Heart left ventricle (tissue), 16 donors: ENCODE results near the gene REPS2. TPM values are rescaled to one million over a fixed set of nuclear protein-coding genes. Genes with fewer than 3 reads are reported as not detected.

Source experiments
- ATAC-seq, 4 donors: fragments of 200-7000 bp; cut with Tn5 transposase; one replicate each; pipeline ENCODE4 v1.9.1; 2020 to 2022; ENCODE audit warnings: moderate library complexity in 4 of 4, mild to moderate bottlenecking in 3 of 4, moderate number of reproducible peaks in 1 of 4
- DNase-seq, 5 donors: peaks; one replicate each; pipeline ENCODE4 v3.0.0-alpha.2; 2020
- H3K27ac ChIP-seq, 12 donors: fragments of 200-600 bp; sonication (generic) in 4 of 12; one replicate each; pipeline versions ENCODE4 v1.5.0 to v1.8.0; 2016 to 2022; ENCODE audit warnings: mild to moderate bottlenecking in 2 of 12
- H3K27me3 ChIP-seq, 9 donors: fragments of 200-600 bp; sonication (generic) in 2 of 9; one replicate each; pipeline versions ENCODE4 v1.5.1 to v1.8.0; 2016 to 2022; ENCODE audit warnings: mild to moderate bottlenecking in 3 of 9
- H3K36me3 ChIP-seq, 9 donors: fragments of 200-600 bp; sonication (generic) in 2 of 9; one replicate each; pipeline versions ENCODE4 v1.5.0 to v1.8.0; 2018 to 2022; ENCODE audit warnings: mild to moderate bottlenecking in 2 of 9
- H3K4me1 ChIP-seq, 12 donors: fragments of 200-600 bp; sonication (generic) in 4 of 12; one replicate each; pipeline versions ENCODE4 v1.5.0 to v1.8.0; 2016 to 2022; ENCODE audit warnings: mild to moderate bottlenecking in 3 of 12
- H3K4me3 ChIP-seq, 12 donors: fragments of 200-600 bp; sonication (generic) in 4 of 12; one replicate each; pipeline versions ENCODE4 v1.5.0 to v1.8.0; 2017 to 2022; ENCODE audit warnings: mild to moderate bottlenecking in 9 of 12, moderate library complexity in 4 of 12
- H3K9me3 ChIP-seq, 12 donors: fragments of 200-600 bp; sonication (generic) in 4 of 12; one replicate each; pipeline versions ENCODE4 v1.5.0 to v1.8.0; 2016 to 2022; ENCODE audit warnings: mild to moderate bottlenecking in 1 of 12
- CTCF ChIP-seq, 12 donors: fragments of 200-600 bp; sonication (generic) in 4 of 12; IDR thresholded peaks; one replicate each; pipeline versions ENCODE4 v1.5.0 to v1.8.0; 2018 to 2022; ENCODE audit warnings: antibody characterized with exemption in 12 of 12, mild to moderate bottlenecking in 5 of 12
- POLR2A ChIP-seq, 2 donors: fragments of 450-650 bp; IDR thresholded peaks; one replicate each; pipeline ENCODE4 v1.6.1; 2017; ENCODE audit warnings: antibody characterized with exemption in 2 of 2, mild to moderate bottlenecking in 2 of 2, moderate library complexity in 2 of 2
- WGBS, 4 donors: extraction: QIAGEN DNeasy Blood & Tissue Kit in 2 of 4; methylation state at CpG; one replicate each; pipeline versions ENCODE4 v1.1.5 to v1.1.7; 2013 to 2018; 5-methylcytosine and 5-hydroxymethylcytosine counted together
- intact Hi-C, 10 donors: fragments of 100-400 bp; cut with DNase I; formaldehyde crosslinking; loops; one replicate each; pipeline versions ENCODE4 v1.11.1 to v1.14.2; 2022
- long read RNA-seq, 3 donors: library from polyadenylated mRNA; unstranded; transcript quantifications; one replicate each; pipeline ENCODE4 v2.0.0, GENCODE V29; 2020 to 2021
- polyA plus RNA-seq, 2 donors: library from polyadenylated mRNA; stranded (reverse); fragments of 200-250 nt; gene quantifications; one replicate each; pipeline ENCODE4 v1.2.3, GENCODE V29; 2013
- total RNA-seq, 9 donors: library from RNA; depleted of rRNA in 2 of 9; stranded (reverse); fragments of >200 nt in 2 of 9; fragmentation: NEBNext Ultra II Directional in 3 of 9; extraction: Animal tissue kit (Norgen Biotek cat#: 25700) in 3 of 9; gene quantifications; one replicate each; pipeline versions ENCODE4 v1.1.0 to v1.2.4, GENCODE V29; 2016 to 2023
- donor health status: ischemic (EF 13 %, LVEDD 7.1; RV severe dilation, severe dysfunction).
- donor health status: healthy with polysubstance abuse.
- donor health status: DM: no; HTN: yes; CAD: no.
- donor health status: DM: no; HTN: no; CAD: no.
- donor health status: ischemic (EF 25% LVEDD 6.9; RV normal size, moderate dysfunction).
- donor health status: ischemic (EF 25% LVEDD 5.7; RV mildly dilated, moderate dysfunction).
- donor health status: healthy.
- donor health status: DM: yes; HTN: yes; CAD: no.
- donor health status: ischemic (EF 35%, LVEDD 5.7; RV mildly dilated, moderate dysfunction).
- donor health status: nonischemic (EF 11% LVEDD 7.7; RV severe dilation, severe dysfunction).
- donor health status: DM: yes; HTN: yes; CAD: no.
- donor health status: PGD.
- donor health status: ischemic (EF 29% LVEDD 5.4; RV normal size, mild dysfunction).
- donor health status: nonischemic (EF 23%, LVEDD 6.1; RV moderate dilation, normal function).

REPS2 gene
- total RNA-seq, result 10 to 100 TPM in 1 of 9 donors, 1 to 10 TPM in 8; 3.3 to 11.9 (median 6.9) TPM
- polyA plus RNA-seq, result 1 to 10 TPM in 1 of 2 donors, under 1 TPM in 1; 0.89 to 2.2 TPM
- long read RNA-seq, donor 1, partial matches to known transcripts, result 1 of 3 reads
- long read RNA-seq, donor 1, other reads (novel, unspliced or antisense), result 2 of 3 reads
- long read RNA-seq, donor 2, partial matches to known transcripts, result 0 of 1 reads
- long read RNA-seq, donor 2, other reads (novel, unspliced or antisense), result 1 of 1 reads
- long read RNA-seq, donor 3, full-length matches to known transcripts, result 1 of 6 reads
- long read RNA-seq, donor 3, partial matches to known transcripts, result 0 of 6 reads
- long read RNA-seq, donor 3, other reads (novel, unspliced or antisense), result 5 of 6 reads

GRCh38 chrX:16946361-16946964, at the start of gene REPS2:
Gene REPS2, plus strand, starts transcription at chrX:16946658. Its CDS starts 204 bp downstream, at chrX:16946862.
- peak within 1 kb of the TSS in 1 of 12 donors; percentile 17 for H3K27ac ChIP-seq
- intact Hi-C loops, result loop anchor here in 1 of 10 donors (10.0 kb wide), 1 partner anchor 52 kb away; no protein-coding TSS in a partner anchor
- peak; percentile 78 to 90 (median 82) for DNase-seq
- H3K4me3 ChIP-seq, result peak within 1 kb of the TSS; percentile 42 to 75 (median 60)
- no peaks in the 10 kb centered on the region for H3K36me3 ChIP-seq
- H3K9me3 ChIP-seq, result peaks cover 0 to 9% (median 0%) of the 10 kb centered on the region in 12 donors
- 1 to 22% (median 12%) methylated on average over 18 to 64 of the region's 71 CpGs for WGBS, 4 donors
- H3K4me1 ChIP-seq, result peaks cover 0 to 6% (median 0%) of the 10 kb centered on the region in 12 donors
- ATAC-seq, result peak; percentile 95 to 100 (median 99)
- TF ChIP-seq CTCF (IDR thresholded peaks at IDR 0.05) (no peak), POLR2A (IDR thresholded peaks at IDR 0.05) (no peak)
- peaks cover 0 to 10% (median 0%) of the 10 kb centered on the region in 9 donors for H3K27me3 ChIP-seq

GRCh38 chrX:16897445-16897844, 49.0 kb upstream of the REPS2 start:
- ATAC-seq, result no peak
- H3K4me1 ChIP-seq, result no peaks in the 10 kb centered on the region
- TF ChIP-seq CTCF (IDR thresholded peaks at IDR 0.05), result no peak
- TF ChIP-seq POLR2A (IDR thresholded peaks at IDR 0.05), result no peak
- WGBS, 4 donors, result 87 to 92% (median 88%) methylated on average over 2 of the region's 2 CpGs
- peaks cover 0 to 60% (median 0%) of the 10 kb centered on the region in 9 donors for H3K27me3 ChIP-seq
- no peak for DNase-seq
- intact Hi-C loops, result loop anchor here in 1 of 10 donors (10.0 kb wide), 1 partner anchor 47 kb away; the partner anchor contains the start of gene REPS2
- no peak overlapping the region for H3K27ac ChIP-seq
- H3K4me3 ChIP-seq, result no peak overlapping the region
- H3K9me3 ChIP-seq, result no peaks in the 10 kb centered on the region
- H3K36me3 ChIP-seq, result no peaks in the 10 kb centered on the region

- Histone ChIP-seq H3K4me3 (no peak overlapping the region), H3K9me3 (no peaks in the 10 kb centered on the region), H3K27ac (peak overlapping the region in 1 of 12 donors; percentile 60), H3K27me3 (peaks cover 0 to 51% (median 0%) of the 10 kb centered on the region in 9 donors), H3K4me1 (no peaks in the 10 kb centered on the region), H3K36me3 (no peaks in the 10 kb centered on the region)
- WGBS, 4 donors, result 75 to 81% (median 79%) methylated on average over 8 of the region's 8 CpGs
- TF ChIP-seq POLR2A (IDR thresholded peaks at IDR 0.05) (no peak), CTCF (IDR thresholded peaks at IDR 0.05) (no peak)
- DNase-seq (no peak), ATAC-seq (no peak)
- intact Hi-C loops, result no loop called here
Observed at GRCh38 chrX:16903274-16904022, 43.0 kb upstream of the REPS2 start.
